HG03520 (cell line): Measurements from ENCODE around the gene MAPK8IP1.
A peak's percentile ranks its signal among the peaks of the same experiment; 100 is the strongest.
"Not testable (repeated sequence)": the region's sequence is repeated elsewhere in the genome, so short reads cannot be mapped to it uniquely, and the experiment has no call there.

ENCODE experiments used
- ATAC-seq: cut with Tn5 transposase; IDR thresholded peaks from one replicate; pipeline ENCODE4 v1.9.1; 2021; ENCODE audit warnings: mild to moderate bottlenecking, moderate library complexity; ENCODE audit not compliant: unreplicated experiment

Gene MAPK8IP1

DNA sequence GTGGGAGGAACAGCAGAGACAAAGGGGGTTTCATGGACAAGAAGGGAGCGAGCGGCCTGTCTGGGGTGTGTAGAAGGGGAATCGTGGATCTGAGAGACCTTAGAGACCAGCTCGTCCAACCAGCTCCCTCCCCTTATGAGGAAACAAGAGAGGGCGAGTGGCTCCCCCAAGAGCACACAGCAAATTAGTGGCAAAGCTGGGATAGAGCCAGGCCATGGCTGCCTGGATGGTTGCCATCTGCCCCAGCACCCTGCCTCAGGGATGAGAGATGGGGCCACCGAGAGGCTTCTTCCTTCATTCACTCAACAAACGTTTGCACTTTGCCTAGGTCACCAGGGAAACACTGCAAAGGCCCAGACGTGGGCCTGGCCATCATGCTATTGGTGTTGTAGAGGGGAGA lies 4.1 kb downstream of the MAPK8IP1 start:
- ATAC-seq = no peak

DNA sequence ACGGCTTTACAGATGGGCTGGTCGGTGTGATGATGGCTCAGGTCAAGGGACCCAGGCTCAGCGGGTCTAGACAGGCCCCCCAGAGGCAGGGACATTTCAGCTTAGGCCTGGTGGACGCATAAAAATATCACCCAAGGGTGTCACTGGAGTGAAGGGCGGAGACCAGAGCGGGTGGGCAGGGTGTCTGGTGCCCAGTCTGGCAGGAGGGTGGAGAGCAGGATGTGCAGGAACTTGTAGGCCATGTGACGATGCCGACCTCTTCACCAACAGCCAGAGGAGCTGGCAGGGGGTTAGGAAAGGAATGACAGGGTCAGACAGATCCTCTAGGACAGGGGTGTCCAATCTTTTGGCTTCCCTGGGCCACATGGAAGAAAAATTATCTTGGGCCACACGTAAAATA lies 4.5 kb downstream of the MAPK8IP1 start:
- ATAC-seq = no peak

- no peak for ATAC-seq
Observed at GRCh38 chr11:45890886-45891550, 5.6 kb downstream of the MAPK8IP1 start.

GRCh38 chr11:45892856-45893255 lies 7.4 kb downstream of the MAPK8IP1 start:
- ATAC-seq = no peak

- ATAC-seq = no peak
Observed at GRCh38 chr11:45894555-45895247, 9.2 kb downstream of the MAPK8IP1 start.

- ATAC-seq = no peak
Observed at GRCh38 chr11:45895553-45896259, 10.3 kb downstream of the MAPK8IP1 start.

DNA sequence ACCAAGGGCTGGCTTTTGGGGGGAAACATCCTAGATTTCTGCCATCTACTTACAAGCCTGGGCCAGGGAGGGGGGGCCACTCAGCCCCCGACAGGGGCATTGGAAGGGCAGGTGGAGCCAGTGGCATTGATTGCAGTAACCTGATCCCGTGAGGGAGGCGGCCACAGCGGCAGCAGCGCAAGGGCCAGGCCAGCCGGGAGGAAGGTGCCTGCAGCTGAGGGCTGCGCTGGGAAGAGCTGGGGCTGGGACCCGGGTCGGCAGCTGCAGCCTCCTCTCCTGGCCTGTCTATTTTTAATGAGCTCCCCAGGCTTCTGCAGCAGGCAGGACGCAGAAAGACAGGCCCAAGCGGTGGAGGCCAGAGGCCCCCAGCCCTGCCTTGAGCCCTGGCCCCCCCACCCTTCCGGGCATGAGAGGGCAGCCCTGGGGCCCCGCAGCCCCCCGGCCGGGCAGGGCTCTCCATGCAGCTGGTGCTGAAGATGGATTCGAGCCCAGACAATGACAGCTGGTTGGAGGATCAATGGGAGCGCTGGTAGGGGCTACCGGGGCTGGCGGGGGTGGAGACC lies 11.1 kb downstream of the MAPK8IP1 start:
- no peak for ATAC-seq

DNA sequence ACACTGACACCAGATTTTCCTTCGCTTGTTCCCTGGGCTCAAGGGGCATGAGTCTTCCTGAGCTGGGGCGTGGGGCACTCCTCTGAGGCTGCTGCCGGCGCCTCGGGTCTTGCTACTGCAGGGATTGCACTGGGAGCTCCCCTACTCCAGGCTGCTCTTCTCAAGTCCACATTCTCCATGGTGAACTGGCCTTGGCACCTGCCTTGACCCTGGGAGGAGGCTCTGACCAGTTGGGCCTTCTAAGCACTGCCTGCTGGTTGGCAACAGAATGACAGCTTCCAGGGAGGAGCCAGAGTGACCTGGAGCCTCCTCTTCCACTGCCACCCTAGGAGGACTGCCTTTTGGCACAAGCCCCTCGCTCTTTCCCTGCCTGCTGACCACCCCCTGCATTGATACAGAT lies 12.1 kb downstream of the MAPK8IP1 start:
- no peak for ATAC-seq

DNA sequence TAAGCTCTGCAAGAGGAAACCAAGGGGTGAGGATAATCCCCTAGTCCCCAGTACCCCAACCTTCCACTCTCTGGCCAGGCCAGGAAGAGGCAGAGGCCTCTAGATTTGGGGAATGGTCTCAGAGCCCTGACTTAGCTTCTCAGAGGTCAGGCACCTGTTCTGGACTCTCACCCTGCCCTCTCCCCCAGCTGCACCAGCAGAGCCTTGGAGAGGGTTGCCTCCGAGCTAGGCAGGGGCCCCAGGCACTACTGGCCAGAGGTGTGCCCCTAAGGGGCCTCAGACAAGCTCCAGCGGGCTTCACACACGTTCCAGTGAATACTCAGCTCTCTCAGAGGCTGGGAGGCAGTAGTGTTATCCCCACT lies 13.6 kb downstream of the MAPK8IP1 start:
- ATAC-seq = no peak

DNA sequence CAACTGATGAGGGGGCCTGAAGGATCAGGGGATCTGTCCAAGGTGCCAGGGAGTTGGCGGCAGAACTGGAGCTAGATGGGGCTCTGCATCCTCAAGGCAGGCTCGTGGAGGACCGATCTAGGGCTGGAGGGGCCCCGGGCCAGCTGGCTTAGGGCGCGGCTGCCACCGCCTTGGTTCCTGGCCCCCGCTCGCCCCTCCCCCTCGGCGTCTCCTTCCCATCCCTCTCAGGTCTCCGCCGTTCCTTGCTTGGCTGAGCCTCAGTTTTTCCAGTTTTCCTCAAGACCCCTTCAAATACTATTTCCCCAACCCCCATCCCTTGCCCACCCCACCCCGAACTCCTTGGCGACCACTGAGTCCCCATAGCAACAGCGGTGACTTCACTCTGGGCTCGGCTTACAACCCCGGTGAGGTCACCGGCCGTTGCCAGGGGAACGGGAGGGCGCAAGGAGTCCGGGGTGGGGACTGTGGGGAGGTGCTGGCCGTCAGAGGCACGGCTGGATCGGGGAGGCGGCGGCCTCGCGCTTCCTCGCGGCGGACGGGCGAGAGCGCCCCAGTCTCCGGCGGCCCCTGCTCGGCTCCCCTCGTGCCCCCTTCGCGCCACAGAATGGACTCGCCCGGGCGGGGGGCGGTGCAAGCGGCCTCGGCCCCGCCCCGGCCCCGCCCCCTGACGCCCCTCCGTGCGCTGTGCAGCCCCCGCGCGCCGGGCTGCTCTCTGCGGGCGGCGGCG lies 14.2 kb downstream of the MAPK8IP1 start:
- ATAC-seq = peak; percentile 71

- ATAC-seq = not testable (repeated sequence)
Observed at GRCh38 chr11:45900175-45900800, 14.8 kb downstream of the MAPK8IP1 start.

GRCh38 chr11:45900916-45901617 lies 15.6 kb downstream of the MAPK8IP1 start:
- ATAC-seq = no peak

DNA sequence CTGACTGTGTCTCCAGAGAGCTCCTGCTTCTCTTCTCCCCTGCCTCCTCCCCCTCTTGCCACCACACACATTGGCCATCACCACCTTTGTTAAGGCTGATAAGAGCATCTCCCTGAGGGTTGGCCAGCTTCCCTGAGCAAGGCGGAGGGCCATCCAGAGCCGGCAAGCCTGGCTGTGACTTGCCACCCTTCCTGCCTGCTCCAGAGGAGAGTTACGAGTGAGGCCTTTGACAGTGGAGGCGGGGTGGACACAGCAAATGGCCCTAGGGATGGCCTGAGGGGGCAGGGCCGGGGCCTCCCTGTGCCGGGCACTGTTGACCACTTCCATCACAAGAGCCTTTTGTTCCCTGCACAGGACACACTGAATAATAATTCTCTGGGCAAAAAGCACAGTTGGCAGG lies 16.2 kb downstream of the MAPK8IP1 start:
- no peak for ATAC-seq

DNA sequence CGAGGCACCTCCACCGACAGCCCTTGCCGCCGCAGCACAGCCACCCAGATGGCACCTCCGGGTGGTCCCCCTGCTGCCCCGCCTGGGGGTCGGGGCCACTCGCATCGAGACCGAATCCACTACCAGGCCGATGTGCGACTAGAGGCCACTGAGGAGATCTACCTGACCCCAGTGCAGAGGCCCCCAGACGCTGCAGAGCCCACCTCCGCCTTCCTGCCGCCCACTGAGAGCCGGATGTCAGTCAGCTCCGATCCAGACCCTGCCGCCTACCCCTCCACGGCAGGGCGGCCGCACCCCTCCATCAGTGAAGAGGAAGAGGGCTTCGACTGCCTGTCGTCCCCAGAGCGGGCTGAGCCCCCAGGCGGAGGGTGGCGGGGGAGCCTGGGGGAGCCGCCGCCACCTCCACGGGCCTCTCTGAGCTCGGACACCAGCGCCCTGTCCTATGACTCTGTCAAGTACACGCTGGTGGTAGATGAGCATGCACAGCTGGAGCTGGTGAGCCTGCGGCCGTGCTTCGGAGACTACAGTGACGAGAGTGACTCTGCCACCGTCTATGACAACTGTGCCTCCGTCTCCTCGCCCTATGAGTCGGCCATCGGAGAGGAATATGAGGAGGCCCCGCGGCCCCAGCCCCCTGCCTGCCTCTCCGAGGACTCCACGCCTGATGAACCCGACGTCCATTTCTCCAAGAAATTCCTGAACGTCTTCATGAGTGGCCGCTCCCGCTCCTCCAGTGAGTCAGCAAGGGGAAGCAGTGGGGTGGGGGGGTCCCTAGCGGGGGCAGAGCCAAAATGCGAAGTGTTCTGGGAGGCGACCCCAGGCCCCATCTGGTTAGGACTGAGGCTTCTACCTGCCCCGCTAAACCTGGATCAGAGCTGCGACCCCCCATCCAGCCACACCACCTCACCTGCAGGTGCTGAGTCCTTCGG lies 17.3 kb downstream of the MAPK8IP1 start:
- ATAC-seq = no peak

GRCh38 chr11:45904309-45904915 lies 19.0 kb downstream of the MAPK8IP1 start:
- ATAC-seq = no peak

GRCh38 chr11:45905095-45905494 lies 19.6 kb downstream of the MAPK8IP1 start:
- no peak for ATAC-seq

- not testable (repeated sequence) for ATAC-seq
Observed at GRCh38 chr11:45905576-45905975, 20.1 kb downstream of the MAPK8IP1 start.

GRCh38 chr11:45906096-45906682 lies 20.7 kb downstream of the MAPK8IP1 start:
- no peak for ATAC-seq
